D721Med (cell line): ENCODE data around the gene TBCA.

Source experiments
- DNase-seq: peaks from one replicate; pipeline ENCODE4 v3.0.0; 2011; ENCODE audit warnings: low spot score; ENCODE audit not compliant: insufficient read length
- FAIRE-seq: peaks from 2 replicates; lab custom pipeline; 2011; peaks lifted over from hg19 to GRCh38; lab: Jason Lieb, UNC
- CTCF ChIP-seq: IDR thresholded peaks from 2 replicates; pipeline ENCODE4 v1.5.1; 2012; ENCODE audit warnings: mild to moderate bottlenecking, control low read depth; ENCODE audit not compliant: insufficient read depth; ENCODE audit errors: missing control alignments

TBCA gene

GRCh38 chr5:77644371-77645157, 131.6 kb downstream of the TBCA start:
- no peak for FAIRE-seq
- no peak for DNase-seq
- TF ChIP-seq CTCF = no peak

- DNase-seq (no peak), FAIRE-seq (no peak)
- TF ChIP-seq CTCF = no peak
Observed at GRCh38 chr5:77643654-77644370, 132.3 kb downstream of the TBCA start.

GRCh38 chr5:77642738-77643653, 133.1 kb downstream of the TBCA start:
- no peak for TF ChIP-seq CTCF
- FAIRE-seq (no peak), DNase-seq (no peak)

GRCh38 chr5:77641963-77642737, 134.0 kb downstream of the TBCA start:
- no peak for DNase-seq
- no peak for FAIRE-seq
- TF ChIP-seq CTCF = no peak

- FAIRE-seq (no peak), DNase-seq (no peak)
- no peak for TF ChIP-seq CTCF
Observed at GRCh38 chr5:77641397-77641943, 134.7 kb downstream of the TBCA start.
